SK-N-SH treated with all-trans-retinoic acid at 6 μM for 48 hours (cell line): ENCODE results near the gene HOXD11.

Experiments used
- ATAC-seq: fragments of 200-7000 bp; cut with Tn5 transposase; 3 replicates; pipeline ENCODE4 v1.9.1; 2020; ENCODE audit warnings: mild to moderate bottlenecking, moderate library complexity
- BACH2 ChIP-seq: fragments of 250-450 bp; sonication (Bioruptor Pico); IDR thresholded peaks from 2 replicates; pipeline ENCODE4 v1.9.0; 2021; ENCODE audit warnings: mild to moderate bottlenecking, borderline replicate concordance
- CSDC2 ChIP-seq: fragments of 250-450 bp; sonication (Bioruptor Pico); IDR thresholded peaks from 2 replicates; pipeline ENCODE4 v1.5.0; 2020; ENCODE audit warnings: mild to moderate bottlenecking, moderate library complexity
- GLIS3 ChIP-seq: fragments of 250-450 bp; sonication (Bioruptor Pico); IDR thresholded peaks from 2 replicates; pipeline ENCODE4 v1.5.0; 2020; ENCODE audit warnings: mild to moderate bottlenecking, moderate library complexity
- ISL1 ChIP-seq: fragments of 250-450 bp; sonication (Bioruptor Pico); IDR thresholded peaks from 2 replicates; pipeline ENCODE4 v2.1.2; 2022; ENCODE audit warnings: mild to moderate bottlenecking, moderate library complexity
- OSR1 ChIP-seq: fragments of 250-450 bp; sonication (Bioruptor Pico); IDR thresholded peaks from 2 replicates; pipeline ENCODE4 v1.8.0; 2022; ENCODE audit warnings: moderate library complexity, mild to moderate bottlenecking, inconsistent platforms
- PATZ1 ChIP-seq: fragments of 250-450 bp; sonication (Bioruptor Pico); IDR thresholded peaks from 2 replicates; pipeline ENCODE4 v1.8.0; 2020; ENCODE audit warnings: mild to moderate bottlenecking, moderate library complexity, borderline replicate concordance
- PPARA ChIP-seq: fragments of 250-450 bp; sonication (Bioruptor Pico); IDR thresholded peaks from 2 replicates; pipeline ENCODE4 v1.5.0; 2020; ENCODE audit warnings: mild to moderate bottlenecking, borderline replicate concordance
- RARB ChIP-seq: fragments of 250-450 bp; sonication (Bioruptor Pico); IDR thresholded peaks from 2 replicates; pipeline ENCODE4 v1.8.0; 2021; ENCODE audit warnings: mild to moderate bottlenecking, moderate library complexity
- SNAI2 ChIP-seq: fragments of 250-450 bp; sonication (Bioruptor Pico); IDR thresholded peaks from 2 replicates; pipeline ENCODE4 v1.5.0; 2020; ENCODE audit warnings: mild to moderate bottlenecking, moderate library complexity
- TCF4 ChIP-seq: fragments of 250-450 bp; sonication (Bioruptor Pico); IDR thresholded peaks from 2 replicates; pipeline ENCODE4 v1.8.0; 2021; ENCODE audit warnings: mild to moderate bottlenecking, moderate library complexity, borderline replicate concordance
- TSHZ2 ChIP-seq: fragments of 250-450 bp; sonication (Bioruptor Pico); IDR thresholded peaks from 2 replicates; pipeline ENCODE4 v1.5.0; 2020; ENCODE audit warnings: mild to moderate bottlenecking, moderate library complexity
- ZC3H10 ChIP-seq: fragments of 250-450 bp; sonication (Bioruptor Pico); IDR thresholded peaks from 2 replicates; pipeline ENCODE4 v1.5.1; 2021; ENCODE audit warnings: mild to moderate bottlenecking, moderate library complexity
- ZFP3 ChIP-seq: fragments of 250-450 bp; sonication (Bioruptor Pico); IDR thresholded peaks from 2 replicates; pipeline ENCODE4 v1.5.0; 2020; ENCODE audit warnings: mild to moderate bottlenecking, moderate library complexity
- ZFP30 ChIP-seq: fragments of 450-650 bp; formaldehyde crosslinking; IDR thresholded peaks from 2 replicates; pipeline ENCODE4 v1.5.0; 2022; ENCODE audit warnings: mild to moderate bottlenecking, moderate library complexity
- ZNF565 ChIP-seq: fragments of 450-650 bp; formaldehyde crosslinking; conservative IDR thresholded peaks from 2 replicates; pipeline ENCODE4 v1.5.0; 2020; ENCODE audit warnings: low read depth, mild to moderate bottlenecking, moderate library complexity
- ZNF70 ChIP-seq: fragments of 450-650 bp; formaldehyde crosslinking; IDR thresholded peaks from 2 replicates; pipeline ENCODE4 v1.5.0; 2020; ENCODE audit warnings: mild to moderate bottlenecking, moderate library complexity
- ZNF8 ChIP-seq: fragments of 450-650 bp; formaldehyde crosslinking; IDR thresholded peaks from 2 replicates; pipeline ENCODE4 v1.5.0; 2020; ENCODE audit warnings: mild to moderate bottlenecking, moderate library complexity
- TF ChIP-seq, protein P1 (sequence below): fragments of 250-450 bp; sonication (Bioruptor Pico); IDR thresholded peaks from 2 replicates; pipeline ENCODE4 v1.8.0; 2021; ENCODE audit warnings: low read depth, mild to moderate bottlenecking, moderate library complexity, borderline replicate concordance
- TF ChIP-seq, protein P2 (sequence below): fragments of 250-450 bp; sonication (Bioruptor Pico); IDR thresholded peaks from 2 replicates; pipeline ENCODE4 v1.5.1; 2020; ENCODE audit warnings: low read depth, mild to moderate bottlenecking, moderate library complexity
- TF ChIP-seq, protein P3 (sequence below): fragments of 250-450 bp; sonication (Bioruptor Pico); IDR thresholded peaks from 2 replicates; pipeline ENCODE4 v1.5.1; 2021; ENCODE audit warnings: mild to moderate bottlenecking, moderate library complexity

The HOXD11 gene

DNA sequence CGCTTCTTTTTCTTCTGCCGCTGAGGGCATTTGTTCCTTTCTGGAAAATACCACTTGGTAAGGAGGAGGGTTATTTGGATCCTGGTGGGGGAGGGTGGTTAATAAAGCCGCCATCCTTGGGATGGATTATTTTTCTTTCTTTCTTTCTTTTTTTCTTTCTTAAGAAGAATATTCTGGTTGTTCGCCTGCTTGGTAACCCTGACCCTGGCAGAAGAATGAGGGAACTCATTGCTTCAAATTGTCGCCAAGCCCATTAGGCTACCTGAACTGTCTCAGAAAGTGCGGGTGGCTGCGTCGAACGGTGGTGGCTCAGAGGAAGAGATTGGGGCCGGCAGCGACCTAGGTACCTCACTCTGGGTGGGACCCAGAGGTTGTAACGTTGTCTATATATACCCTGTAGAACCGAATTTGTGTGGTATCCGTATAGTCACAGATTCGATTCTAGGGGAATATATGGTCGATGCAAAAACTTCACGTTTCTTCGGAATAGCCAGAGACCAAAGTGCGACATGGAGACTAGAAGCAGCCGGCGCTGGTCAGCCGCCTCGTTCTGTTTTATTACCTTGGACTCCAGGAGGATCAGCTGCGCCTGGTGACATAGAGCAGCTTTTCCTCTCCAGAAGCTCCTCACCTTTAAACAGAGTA lies 43.0 kb downstream of the HOXD11 start:
- no peak for TF ChIP-seq ZNF70 (CRISPR knock-in tag)
- TF ChIP-seq, protein P1, sequence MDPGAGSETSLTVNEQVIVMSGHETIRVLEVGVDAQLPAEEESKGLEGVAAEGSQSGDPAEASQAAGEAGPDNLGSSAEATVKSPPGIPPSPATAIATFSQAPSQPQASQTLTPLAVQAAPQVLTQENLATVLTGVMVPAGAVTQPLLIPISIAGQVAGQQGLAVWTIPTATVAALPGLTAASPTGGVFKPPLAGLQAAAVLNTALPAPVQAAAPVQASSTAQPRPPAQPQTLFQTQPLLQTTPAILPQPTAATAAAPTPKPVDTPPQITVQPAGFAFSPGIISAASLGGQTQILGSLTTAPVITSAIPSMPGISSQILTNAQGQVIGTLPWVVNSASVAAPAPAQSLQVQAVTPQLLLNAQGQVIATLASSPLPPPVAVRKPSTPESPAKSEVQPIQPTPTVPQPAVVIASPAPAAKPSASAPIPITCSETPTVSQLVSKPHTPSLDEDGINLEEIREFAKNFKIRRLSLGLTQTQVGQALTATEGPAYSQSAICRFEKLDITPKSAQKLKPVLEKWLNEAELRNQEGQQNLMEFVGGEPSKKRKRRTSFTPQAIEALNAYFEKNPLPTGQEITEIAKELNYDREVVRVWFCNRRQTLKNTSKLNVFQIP (CRISPR knock-in tag) = no peak
- TF ChIP-seq TCF4 (CRISPR knock-in tag) = no peak
- TF ChIP-seq ZC3H10 (CRISPR knock-in tag) = no peak
- TF ChIP-seq ZFP30 (CRISPR knock-in tag) = no peak
- no peak for TF ChIP-seq OSR1
- TF ChIP-seq CSDC2 = no peak
- TF ChIP-seq PATZ1 = no peak
- no peak for TF ChIP-seq ISL1 (CRISPR knock-in tag)
- no peak for TF ChIP-seq GLIS3
- no peak for TF ChIP-seq RARB (CRISPR knock-in tag)
- no peak for TF ChIP-seq ZNF565
- TF ChIP-seq PPARA = no peak
- TF ChIP-seq ZNF8 = no peak
- TF ChIP-seq BACH2 (CRISPR knock-in tag) = no peak
- no peak for TF ChIP-seq SNAI2 (CRISPR knock-in tag)
- TF ChIP-seq, protein P2, sequence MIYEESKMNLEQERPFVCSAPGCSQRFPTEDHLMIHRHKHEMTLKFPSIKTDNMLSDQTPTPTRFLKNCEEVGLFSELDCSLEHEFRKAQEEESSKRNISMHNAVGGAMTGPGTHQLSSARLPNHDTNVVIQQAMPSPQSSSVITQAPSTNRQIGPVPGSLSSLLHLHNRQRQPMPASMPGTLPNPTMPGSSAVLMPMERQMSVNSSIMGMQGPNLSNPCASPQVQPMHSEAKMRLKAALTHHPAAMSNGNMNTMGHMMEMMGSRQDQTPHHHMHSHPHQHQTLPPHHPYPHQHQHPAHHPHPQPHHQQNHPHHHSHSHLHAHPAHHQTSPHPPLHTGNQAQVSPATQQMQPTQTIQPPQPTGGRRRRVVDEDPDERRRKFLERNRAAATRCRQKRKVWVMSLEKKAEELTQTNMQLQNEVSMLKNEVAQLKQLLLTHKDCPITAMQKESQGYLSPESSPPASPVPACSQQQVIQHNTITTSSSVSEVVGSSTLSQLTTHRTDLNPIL (CRISPR knock-in tag) = no peak
- TF ChIP-seq, protein P3, sequence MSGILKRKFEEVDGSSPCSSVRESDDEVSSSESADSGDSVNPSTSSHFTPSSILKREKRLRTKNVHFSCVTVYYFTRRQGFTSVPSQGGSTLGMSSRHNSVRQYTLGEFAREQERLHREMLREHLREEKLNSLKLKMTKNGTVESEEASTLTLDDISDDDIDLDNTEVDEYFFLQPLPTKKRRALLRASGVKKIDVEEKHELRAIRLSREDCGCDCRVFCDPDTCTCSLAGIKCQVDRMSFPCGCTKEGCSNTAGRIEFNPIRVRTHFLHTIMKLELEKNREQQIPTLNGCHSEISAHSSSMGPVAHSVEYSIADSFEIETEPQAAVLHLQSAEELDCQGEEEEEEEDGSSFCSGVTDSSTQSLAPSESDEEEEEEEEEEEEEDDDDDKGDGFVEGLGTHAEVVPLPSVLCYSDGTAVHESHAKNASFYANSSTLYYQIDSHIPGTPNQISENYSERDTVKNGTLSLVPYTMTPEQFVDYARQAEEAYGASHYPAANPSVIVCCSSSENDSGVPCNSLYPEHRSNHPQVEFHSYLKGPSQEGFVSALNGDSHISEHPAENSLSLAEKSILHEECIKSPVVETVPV (CRISPR knock-in tag) = no peak
- ATAC-seq = no peak

DNA sequence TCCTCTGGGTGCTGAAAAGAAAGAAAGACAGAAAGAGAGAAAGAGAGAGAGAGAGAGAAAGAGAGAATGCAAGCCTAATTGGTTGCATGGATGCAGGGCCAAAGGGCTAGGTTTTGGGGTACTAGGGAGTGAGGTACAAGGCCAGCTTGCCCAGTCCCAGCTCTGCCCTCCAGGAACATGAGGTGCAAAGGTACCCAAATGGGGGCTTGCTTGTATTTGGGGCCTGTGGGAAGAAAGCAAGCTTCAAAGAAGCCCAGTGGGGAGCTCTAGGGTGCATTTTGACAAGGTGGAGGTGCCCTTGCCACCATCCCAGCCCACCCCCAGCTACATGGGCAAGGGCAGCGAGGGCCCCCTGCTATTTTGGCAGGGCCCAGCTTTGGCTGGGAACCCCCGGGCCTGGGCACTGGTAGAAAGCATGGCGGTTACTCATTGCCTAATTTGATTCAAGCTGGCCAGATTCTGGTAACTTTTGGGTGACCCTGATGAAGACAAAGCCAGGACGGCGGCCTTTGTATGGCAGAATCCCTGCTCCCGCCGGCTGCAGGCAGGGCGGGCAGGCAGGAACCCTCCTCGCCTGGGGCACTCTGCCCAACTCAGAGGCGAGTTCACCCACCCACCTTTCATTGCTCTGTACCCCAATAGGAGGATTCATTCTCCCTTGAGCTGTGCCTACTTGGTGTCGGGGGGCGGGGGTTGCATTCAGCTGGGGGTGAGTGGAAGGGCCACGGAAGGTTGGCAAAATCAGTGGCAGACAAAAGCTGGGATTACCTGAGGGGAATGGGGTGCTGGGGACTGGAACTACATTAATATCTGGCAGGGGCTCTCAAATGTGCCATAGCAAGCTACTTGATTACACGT lies 43.7 kb downstream of the HOXD11 start:
- no peak for TF ChIP-seq ZFP3
- ATAC-seq = no peak

DNA sequence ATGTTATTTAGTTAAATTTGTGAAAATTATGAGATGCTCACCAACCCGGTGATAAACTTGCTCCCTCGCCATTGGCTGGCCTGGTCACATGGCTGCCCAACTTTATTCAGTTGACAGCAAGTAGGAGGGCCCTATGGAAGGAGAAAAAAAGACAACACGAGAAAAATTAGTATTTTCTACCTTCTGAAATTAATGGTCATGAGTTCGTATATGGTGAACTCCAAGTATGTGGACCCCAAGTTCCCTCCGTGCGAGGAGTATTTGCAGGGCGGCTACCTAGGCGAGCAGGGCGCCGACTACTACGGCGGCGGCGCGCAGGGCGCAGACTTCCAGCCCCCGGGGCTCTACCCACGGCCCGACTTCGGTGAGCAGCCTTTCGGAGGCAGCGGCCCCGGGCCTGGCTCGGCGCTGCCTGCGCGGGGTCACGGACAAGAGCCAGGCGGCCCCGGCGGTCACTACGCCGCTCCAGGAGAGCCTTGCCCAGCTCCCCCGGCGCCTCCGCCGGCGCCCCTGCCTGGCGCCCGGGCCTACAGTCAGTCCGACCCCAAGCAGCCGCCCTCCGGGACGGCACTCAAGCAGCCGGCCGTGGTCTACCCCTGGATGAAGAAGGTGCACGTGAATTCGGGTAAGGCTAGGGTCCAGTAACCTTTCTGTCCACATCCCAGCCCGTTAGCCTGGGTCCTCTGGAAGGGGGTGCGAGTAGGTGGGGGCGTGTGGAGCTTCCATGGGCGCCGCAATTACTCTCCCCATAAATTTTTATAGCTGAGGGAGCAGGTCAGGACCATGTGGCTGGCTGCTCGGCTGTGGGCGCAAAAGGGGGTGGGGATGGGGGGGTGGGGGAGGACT lies 44.6 kb downstream of the HOXD11 start, which contains the start of gene HOXD4:
TSS of gene HOXD4 (plus strand) at position 109 of the 846 bp plus-strand sequence. CDS start at position 193, 84 bp downstream.
- ATAC-seq = no peak
- TF ChIP-seq OSR1 (no peak), ZNF565 (no peak), ZNF70 (CRISPR knock-in tag) (no peak), RARB (CRISPR knock-in tag) (no peak), PATZ1 (no peak), GLIS3 (no peak), ZFP30 (CRISPR knock-in tag) (no peak), ZNF8 (no peak), PPARA (no peak), ZFP3 (no peak), TSHZ2 (no peak)
- TF ChIP-seq, protein P3 (CRISPR knock-in tag) = no peak
- TF ChIP-seq, protein P1 (CRISPR knock-in tag) = no peak
